GM18505 (cell line): ENCODE results near the gene ERAS.

Source experiments
- ATAC-seq: cut with Tn5 transposase; IDR thresholded peaks from one replicate; pipeline ENCODE4 v1.9.1; 2021; ENCODE audit not compliant: unreplicated experiment
- POLR2A ChIP-seq: IDR thresholded peaks from 4 replicates; pipeline ENCODE4 v1.6.1; 2011; ENCODE audit warnings: borderline replicate concordance; ENCODE audit not compliant: insufficient read depth, insufficient read length; ENCODE audit errors: extremely low read depth

Gene ERAS

DNA sequence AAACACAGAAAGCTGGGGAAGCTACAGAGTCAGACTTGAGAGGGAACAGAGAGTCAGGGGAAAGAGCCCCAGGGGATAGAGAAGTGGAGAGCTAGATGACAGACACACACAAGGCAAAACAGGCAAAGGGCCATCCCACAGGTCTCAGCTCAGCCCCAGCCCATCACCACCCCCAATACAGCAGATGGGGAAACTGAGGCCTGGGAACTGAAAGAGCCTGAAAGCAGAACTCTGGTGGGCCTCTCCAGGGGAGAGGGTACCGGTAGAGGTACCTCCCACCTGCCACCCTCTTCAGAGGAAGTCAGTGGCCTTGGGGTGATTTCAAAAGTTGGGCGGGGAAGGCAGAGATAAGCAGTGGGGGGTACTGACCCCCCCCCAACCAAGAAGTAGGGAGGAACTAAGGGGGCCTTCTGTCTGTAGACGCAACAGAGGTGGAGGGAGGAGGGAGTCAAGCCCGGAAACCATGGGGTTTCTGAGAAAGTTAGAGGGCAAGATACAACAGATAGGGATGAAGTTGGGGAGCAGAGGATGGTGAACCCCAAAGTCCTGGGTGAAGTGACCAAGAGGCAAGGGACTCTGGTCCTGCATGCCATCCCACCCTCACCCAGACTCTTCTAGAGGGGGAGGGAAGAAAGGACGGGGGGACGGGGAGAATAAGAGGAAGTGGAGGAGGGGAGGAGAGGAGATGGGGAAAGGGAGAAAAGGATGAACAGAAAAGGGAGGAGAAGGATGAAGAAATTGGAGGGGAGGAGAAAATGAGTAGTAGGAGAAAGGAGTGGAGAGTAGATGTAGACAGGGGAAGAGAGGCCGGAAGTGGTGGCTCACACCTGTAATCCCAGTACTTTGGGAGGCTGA, 36.7 kb upstream of the ERAS start:
- TF ChIP-seq POLR2A = no peak
- ATAC-seq = no peak

- no peak for TF ChIP-seq POLR2A
- ATAC-seq = no peak
Observed at GRCh38 chrX:48790477-48790876, 35.8 kb upstream of the ERAS start.

- no peak for TF ChIP-seq POLR2A
- ATAC-seq = no peak
Observed at GRCh38 chrX:48791063-48791820, 35.1 kb upstream of the ERAS start.

DNA sequence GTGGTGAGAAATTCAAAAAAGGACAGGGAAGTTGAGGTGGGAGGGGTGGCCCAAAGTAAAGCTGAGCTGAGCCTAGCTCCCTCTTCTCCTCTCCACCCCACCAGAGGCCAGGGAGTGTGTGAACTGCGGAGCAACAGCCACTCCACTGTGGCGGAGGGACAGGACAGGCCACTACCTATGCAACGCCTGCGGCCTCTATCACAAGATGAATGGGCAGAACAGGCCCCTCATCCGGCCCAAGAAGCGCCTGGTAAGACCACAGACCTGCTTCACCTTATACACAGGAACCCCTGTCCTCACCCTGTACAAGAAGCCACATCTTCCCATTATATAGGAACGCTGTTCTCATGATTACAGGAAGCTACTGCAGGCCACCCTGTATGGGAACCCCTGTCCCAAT, 34.1 kb upstream of the ERAS start:
- no peak for TF ChIP-seq POLR2A
- no peak for ATAC-seq

GRCh38 chrX:48793935-48794334, 32.4 kb upstream of the ERAS start:
- no peak for TF ChIP-seq POLR2A
- no peak for ATAC-seq

DNA sequence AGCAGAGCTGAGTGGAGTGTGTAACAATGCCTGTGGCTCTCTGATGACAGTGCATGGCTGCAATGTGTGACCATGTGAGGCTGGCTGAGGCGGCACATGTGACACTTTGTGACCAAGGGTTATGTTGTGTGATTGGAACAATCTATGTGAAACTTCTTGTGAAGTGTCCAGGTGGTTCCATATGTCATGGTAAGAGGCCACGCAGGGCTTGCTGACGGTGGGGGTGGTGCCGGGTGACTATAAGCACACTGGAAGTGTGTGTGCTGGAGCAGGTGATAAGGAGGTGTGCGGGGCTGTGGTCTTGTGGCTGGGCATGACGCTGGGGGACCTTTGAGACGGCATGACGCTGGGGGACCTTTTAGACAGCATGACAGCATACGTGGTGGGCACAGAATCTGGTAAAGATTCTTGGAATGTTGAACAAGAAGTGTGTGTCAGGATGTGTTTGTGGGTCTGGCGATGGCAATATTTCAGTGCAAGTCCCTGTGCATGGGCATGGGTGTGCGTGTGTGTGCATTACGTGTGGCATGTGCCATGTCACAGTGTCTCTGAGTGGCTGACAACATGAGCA, 31.9 kb upstream of the ERAS start:
- ATAC-seq = no peak
- TF ChIP-seq POLR2A = no peak

DNA sequence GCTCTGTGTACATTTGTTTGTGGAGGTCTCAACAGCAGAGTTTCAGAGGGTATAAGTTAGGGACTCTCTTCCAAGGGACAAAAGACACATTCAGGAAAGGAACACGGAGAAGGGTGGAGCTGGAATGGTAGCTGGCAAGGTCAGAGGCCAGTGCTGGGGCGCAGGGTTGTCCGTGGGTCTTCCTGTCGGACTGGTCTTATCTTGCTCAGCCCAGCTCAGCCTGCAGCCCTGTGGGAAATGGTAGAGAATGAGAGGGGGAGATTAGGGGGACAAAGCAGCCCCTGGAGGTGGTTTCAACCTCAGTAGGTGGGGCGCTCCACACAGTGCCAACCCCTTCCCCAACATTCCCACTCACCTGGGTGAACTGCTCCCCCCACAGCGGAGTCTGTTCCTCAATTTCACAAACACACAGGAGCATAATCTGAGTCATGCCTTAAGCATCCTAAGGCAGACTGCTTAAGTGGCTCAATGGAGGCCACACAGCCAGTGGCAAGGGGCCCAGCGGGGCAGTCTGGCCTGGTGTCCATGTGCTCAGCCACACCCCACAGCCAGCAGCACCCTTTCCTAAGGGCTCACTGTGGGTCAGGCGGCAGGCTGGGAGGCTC, 31.3 kb upstream of the ERAS start:
- ATAC-seq = no peak
- no peak for TF ChIP-seq POLR2A

DNA sequence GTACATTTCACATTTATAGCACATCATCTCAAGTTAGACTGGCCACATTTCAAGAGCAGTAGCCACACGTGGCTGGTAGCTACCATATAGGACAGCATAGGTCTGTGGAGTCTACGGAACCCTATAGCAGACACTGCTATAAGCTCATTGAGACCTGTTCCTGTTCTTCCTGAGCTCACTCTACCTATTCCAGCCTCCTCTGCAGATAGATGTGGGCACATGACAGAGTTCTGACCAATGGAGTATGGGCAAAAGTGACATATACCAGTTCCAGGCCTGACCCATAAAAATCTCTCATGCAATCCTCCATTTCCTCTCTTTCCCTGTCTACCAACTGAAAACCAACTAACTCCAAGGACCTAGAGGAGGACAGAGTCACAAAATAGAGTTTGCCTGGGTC, 28.0 kb upstream of the ERAS start:
- no peak for TF ChIP-seq POLR2A
- no peak for ATAC-seq

DNA sequence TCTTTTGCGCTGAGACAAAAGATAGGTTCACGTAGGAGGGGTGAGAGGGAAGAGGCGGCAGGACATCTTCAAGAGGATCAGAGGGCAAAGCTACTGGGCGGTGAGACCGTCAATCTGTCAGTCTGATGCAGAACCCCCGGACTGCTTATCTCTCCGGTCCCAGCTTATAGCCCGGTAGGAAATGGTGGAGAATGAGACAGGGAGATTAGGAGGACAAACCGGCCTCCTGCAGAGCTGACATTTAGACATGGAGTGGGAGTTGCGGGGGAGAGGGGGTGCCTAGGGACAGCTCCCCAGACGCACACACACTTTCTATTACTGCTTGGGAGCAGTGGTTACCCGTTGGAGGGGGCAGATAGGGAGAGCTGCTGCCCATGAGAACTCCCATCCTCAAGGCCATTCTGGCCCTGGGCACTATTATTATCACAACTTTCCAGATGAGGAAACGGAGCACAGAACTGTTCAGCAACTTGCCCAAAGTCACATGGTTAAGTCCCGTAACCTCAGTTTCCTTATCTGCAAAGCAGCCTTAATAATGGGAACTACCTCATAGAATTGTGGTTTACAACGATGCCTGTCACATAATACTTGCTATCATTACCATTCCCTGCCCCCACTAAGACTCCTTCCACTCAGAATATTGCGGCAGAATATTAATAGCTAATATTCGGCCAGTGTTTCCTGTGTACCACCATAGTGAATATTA, 25.6 kb upstream of the ERAS start:
- no peak for TF ChIP-seq POLR2A
- no peak for ATAC-seq

- peak; percentile 83 for ATAC-seq
- TF ChIP-seq POLR2A = peak; percentile 64
Observed at GRCh38 chrX:48801280-48802088, 24.8 kb upstream of the ERAS start, which contains the start of gene HDAC6. HDAC6 (plus strand) TSS chrX:48802067; CDS start chrX:48802693, 626 bp downstream.

GRCh38 chrX:48802089-48802904, 24.0 kb upstream of the ERAS start:
- TF ChIP-seq POLR2A = peak; percentile 68
- peak; percentile 35 for ATAC-seq
